RWPE2 (cell line): ENCODE results near the gene SNX9.

ENCODE experiments used
- ATAC-seq: fragments of 200-7000 bp; cut with Tn5 transposase; 3 replicates; pipeline ENCODE4 v1.9.1; 2021; ENCODE audit warnings: low read depth
- DNase-seq: peaks from one replicate; pipeline ENCODE4 v3.0.0-alpha.2; 2020; ENCODE audit warnings: low spot score
- H3K27ac ChIP-seq: fragments of 450-650 bp; 2 replicates; pipeline ENCODE4 v1.5.1; 2017; ENCODE audit warnings: mild to moderate bottlenecking; ENCODE audit not compliant: poor library complexity, severe bottlenecking
- H3K27me3 ChIP-seq: fragments of 250-450 bp; sonication (Bioruptor Pico); 2 replicates; pipeline ENCODE4 v1.5.1; 2021; ENCODE audit warnings: mild to moderate bottlenecking, moderate library complexity; ENCODE audit not compliant: insufficient read depth, poor library complexity, severe bottlenecking
- H3K36me3 ChIP-seq: fragments of 250-450 bp; sonication (Bioruptor Pico); 2 replicates; pipeline ENCODE4 v1.5.1; 2020; ENCODE audit warnings: low read depth, mild to moderate bottlenecking, moderate library complexity
- H3K4me1 ChIP-seq: fragments of 250-450 bp; sonication (Bioruptor Pico); 2 replicates; pipeline ENCODE4 v1.5.1; 2021; ENCODE audit warnings: mild to moderate bottlenecking, moderate library complexity; ENCODE audit not compliant: insufficient read depth, poor library complexity, severe bottlenecking
- H3K4me3 ChIP-seq: fragments of 250-450 bp; sonication (Bioruptor Pico); 2 replicates; pipeline ENCODE4 v1.5.1; 2021; ENCODE audit warnings: mild to moderate bottlenecking, moderate library complexity; ENCODE audit not compliant: severe bottlenecking
- H3K9me3 ChIP-seq: fragments of 250-450 bp; sonication (Bioruptor Pico); 2 replicates; pipeline ENCODE4 v1.5.1; 2021; ENCODE audit warnings: mild to moderate bottlenecking, moderate library complexity; ENCODE audit not compliant: severe bottlenecking
- TF ChIP-seq, protein P1 (sequence below): fragments of 450-650 bp; IDR thresholded peaks from one replicate; pipeline ENCODE4 v1.5.1; 2017; ENCODE audit warnings: mild to moderate bottlenecking, moderate library complexity; ENCODE audit not compliant: poor library complexity, severe bottlenecking

SNX9 gene

GRCh38 chr6:157877573-157878438, 54.8 kb downstream of the SNX9 start:
- TF ChIP-seq, protein P1, sequence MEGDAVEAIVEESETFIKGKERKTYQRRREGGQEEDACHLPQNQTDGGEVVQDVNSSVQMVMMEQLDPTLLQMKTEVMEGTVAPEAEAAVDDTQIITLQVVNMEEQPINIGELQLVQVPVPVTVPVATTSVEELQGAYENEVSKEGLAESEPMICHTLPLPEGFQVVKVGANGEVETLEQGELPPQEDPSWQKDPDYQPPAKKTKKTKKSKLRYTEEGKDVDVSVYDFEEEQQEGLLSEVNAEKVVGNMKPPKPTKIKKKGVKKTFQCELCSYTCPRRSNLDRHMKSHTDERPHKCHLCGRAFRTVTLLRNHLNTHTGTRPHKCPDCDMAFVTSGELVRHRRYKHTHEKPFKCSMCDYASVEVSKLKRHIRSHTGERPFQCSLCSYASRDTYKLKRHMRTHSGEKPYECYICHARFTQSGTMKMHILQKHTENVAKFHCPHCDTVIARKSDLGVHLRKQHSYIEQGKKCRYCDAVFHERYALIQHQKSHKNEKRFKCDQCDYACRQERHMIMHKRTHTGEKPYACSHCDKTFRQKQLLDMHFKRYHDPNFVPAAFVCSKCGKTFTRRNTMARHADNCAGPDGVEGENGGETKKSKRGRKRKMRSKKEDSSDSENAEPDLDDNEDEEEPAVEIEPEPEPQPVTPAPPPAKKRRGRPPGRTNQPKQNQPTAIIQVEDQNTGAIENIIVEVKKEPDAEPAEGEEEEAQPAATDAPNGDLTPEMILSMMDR = no peak
- Histone ChIP-seq H3K27ac (no peak overlapping the region), H3K27me3 (no peaks in the 10 kb centered on the region), H3K4me3 (no peak overlapping the region), H3K36me3 (peaks cover 69% of the 10 kb centered on the region), H3K9me3 (no peaks in the 10 kb centered on the region), H3K4me1 (no peaks in the 10 kb centered on the region)
- ATAC-seq (no peak), DNase-seq (no peak)

- DNase-seq = no peak
- Histone ChIP-seq H3K9me3 (no peaks in the 10 kb centered on the region), H3K36me3 (peaks cover 64% of the 10 kb centered on the region), H3K27ac (no peak overlapping the region), H3K27me3 (no peaks in the 10 kb centered on the region), H3K4me3 (no peak overlapping the region), H3K4me1 (no peaks in the 10 kb centered on the region)
- no peak for ATAC-seq
- TF ChIP-seq, protein P1 = no peak
Measured at GRCh38 chr6:157879034-157879872, 56.2 kb downstream of the SNX9 start.

DNA sequence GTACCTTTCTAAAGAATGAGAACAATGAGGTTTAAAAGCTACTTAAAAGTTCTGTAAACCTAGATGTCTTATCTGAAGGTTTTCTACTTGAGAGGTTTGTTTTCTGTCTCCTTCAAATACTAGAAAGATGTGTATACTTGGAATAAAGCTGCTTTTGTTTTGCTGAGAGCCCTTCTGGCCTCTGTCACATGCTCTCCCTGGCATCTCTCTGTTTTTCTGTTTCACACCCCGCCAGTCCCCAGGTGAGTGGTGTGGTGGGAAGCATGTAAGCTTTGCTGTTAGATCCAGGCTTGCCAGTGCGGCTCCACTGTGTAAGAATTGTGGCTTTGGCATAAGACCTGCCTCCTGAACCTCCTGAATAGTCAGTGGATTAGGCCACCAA, 56.8 kb downstream of the SNX9 start:
- H3K9me3 ChIP-seq = no peaks in the 10 kb centered on the region
- H3K4me1 ChIP-seq = no peaks in the 10 kb centered on the region
- no peak overlapping the region for H3K27ac ChIP-seq
- H3K4me3 ChIP-seq = no peak overlapping the region
- ATAC-seq (no peak), DNase-seq (no peak)
- no peaks in the 10 kb centered on the region for H3K27me3 ChIP-seq
- TF ChIP-seq, protein P1 = no peak
- H3K36me3 ChIP-seq = peaks cover 62% of the 10 kb centered on the region

GRCh38 chr6:157880534-157880933, 57.5 kb downstream of the SNX9 start:
- H3K36me3 ChIP-seq = peaks cover 62% of the 10 kb centered on the region
- no peaks in the 10 kb centered on the region for H3K27me3 ChIP-seq
- DNase-seq (no peak), ATAC-seq (no peak)
- no peaks in the 10 kb centered on the region for H3K9me3 ChIP-seq
- no peaks in the 10 kb centered on the region for H3K4me1 ChIP-seq
- TF ChIP-seq, protein P1 = no peak
- no peak overlapping the region for H3K4me3 ChIP-seq
- H3K27ac ChIP-seq = no peak overlapping the region

- no peak for DNase-seq
- Histone ChIP-seq H3K4me1 (no peaks in the 10 kb centered on the region), H3K27ac (no peak overlapping the region), H3K9me3 (no peaks in the 10 kb centered on the region), H3K36me3 (peaks cover 58% of the 10 kb centered on the region), H3K27me3 (no peaks in the 10 kb centered on the region), H3K4me3 (no peak overlapping the region)
- no peak for ATAC-seq
- TF ChIP-seq, protein P1 = no peak
Measured at GRCh38 chr6:157881342-157881741, 58.3 kb downstream of the SNX9 start.
